ENCODE results near the gene CDH19. TPM values are rescaled to one million over a fixed set of nuclear protein-coding genes. Genes with fewer than 3 reads are reported as not detected.

Gene CDH19
- total RNA-seq, 1 donor from 2014 or later, result not detected

DNA sequence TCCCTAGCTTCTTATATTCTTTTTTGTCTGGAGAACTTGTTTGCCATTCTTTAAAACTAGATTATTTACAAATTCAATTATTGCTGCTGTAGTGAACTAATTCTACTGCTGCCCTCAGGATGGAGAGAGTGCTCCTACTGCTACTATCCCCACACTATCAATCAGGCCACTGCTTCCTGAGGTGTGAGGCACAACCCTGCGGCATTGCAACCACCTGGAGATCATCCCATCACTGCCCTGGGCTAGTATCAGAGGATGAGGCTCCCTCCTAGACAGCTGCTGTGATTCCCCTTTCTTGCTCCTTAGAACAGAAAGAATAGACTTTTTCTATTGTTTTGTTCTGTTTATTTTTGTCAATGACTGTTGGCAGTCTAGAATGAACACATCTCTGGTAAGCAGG, 146.6 kb downstream of the CDH19 start:
- DNase-seq (ENCODE audit: low read depth), result no peak
